ENCODE data around the gene CD81.

Gene CD81

GRCh38 chr11:2365571-2366210, 11.4 kb upstream of the CD81 start:
- TF ChIP-seq, protein P1, sequence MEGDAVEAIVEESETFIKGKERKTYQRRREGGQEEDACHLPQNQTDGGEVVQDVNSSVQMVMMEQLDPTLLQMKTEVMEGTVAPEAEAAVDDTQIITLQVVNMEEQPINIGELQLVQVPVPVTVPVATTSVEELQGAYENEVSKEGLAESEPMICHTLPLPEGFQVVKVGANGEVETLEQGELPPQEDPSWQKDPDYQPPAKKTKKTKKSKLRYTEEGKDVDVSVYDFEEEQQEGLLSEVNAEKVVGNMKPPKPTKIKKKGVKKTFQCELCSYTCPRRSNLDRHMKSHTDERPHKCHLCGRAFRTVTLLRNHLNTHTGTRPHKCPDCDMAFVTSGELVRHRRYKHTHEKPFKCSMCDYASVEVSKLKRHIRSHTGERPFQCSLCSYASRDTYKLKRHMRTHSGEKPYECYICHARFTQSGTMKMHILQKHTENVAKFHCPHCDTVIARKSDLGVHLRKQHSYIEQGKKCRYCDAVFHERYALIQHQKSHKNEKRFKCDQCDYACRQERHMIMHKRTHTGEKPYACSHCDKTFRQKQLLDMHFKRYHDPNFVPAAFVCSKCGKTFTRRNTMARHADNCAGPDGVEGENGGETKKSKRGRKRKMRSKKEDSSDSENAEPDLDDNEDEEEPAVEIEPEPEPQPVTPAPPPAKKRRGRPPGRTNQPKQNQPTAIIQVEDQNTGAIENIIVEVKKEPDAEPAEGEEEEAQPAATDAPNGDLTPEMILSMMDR (IDR thresholded peaks at IDR 0.05; ENCODE audit: poor library complexity, severe bottlenecking) = no peak
- Histone ChIP-seq H3K27me3 (ENCODE audit: insufficient read depth, poor library complexity, severe bottlenecking) (no peaks in the 10 kb centered on the region), H3K9me3 (ENCODE audit: severe bottlenecking) (no peaks in the 10 kb centered on the region), H3K4me1 (ENCODE audit: insufficient read depth, poor library complexity, severe bottlenecking) (no peaks in the 10 kb centered on the region), H3K4me3 (ENCODE audit: severe bottlenecking) (no peak overlapping the region), H3K36me3 (ENCODE audit: low read depth) (no peaks in the 10 kb centered on the region), H3K27ac (ENCODE audit: poor library complexity, severe bottlenecking) (no peak overlapping the region)
- no peak for ATAC-seq (ENCODE audit: low read depth)
- DNase-seq (ENCODE audit: low spot score) = no peak

DNA sequence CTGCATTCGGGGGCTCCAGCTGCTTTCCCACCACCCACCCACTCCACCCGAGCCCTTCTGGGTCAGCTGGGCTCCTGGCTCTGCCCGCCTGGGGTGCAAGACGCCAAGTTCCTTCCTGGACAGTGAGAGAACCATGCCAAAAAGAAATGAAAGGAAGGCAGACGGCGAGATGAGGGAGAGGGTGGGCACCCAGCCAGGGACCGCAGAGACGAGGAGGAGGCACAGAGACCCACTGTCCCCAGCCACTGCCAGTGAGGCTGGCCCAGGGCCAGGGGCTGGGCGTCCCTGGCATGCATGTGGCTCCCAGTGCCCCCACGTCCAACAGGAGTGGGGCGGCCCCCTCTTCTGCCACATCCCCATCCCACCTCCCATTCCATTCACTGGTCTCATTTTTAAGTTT, 10.8 kb upstream of the CD81 start:
- Histone ChIP-seq H3K27ac (ENCODE audit: poor library complexity, severe bottlenecking) (no peak overlapping the region), H3K9me3 (ENCODE audit: severe bottlenecking) (no peaks in the 10 kb centered on the region), H3K27me3 (ENCODE audit: insufficient read depth, poor library complexity, severe bottlenecking) (no peaks in the 10 kb centered on the region), H3K4me1 (ENCODE audit: insufficient read depth, poor library complexity, severe bottlenecking) (no peaks in the 10 kb centered on the region), H3K4me3 (ENCODE audit: severe bottlenecking) (no peak overlapping the region), H3K36me3 (ENCODE audit: low read depth) (no peaks in the 10 kb centered on the region)
- TF ChIP-seq, protein P1 (IDR thresholded peaks at IDR 0.05; ENCODE audit: poor library complexity, severe bottlenecking) = no peak
- ATAC-seq (ENCODE audit: low read depth) = no peak
- no peak for DNase-seq (ENCODE audit: low spot score)

- DNase-seq (ENCODE audit: low spot score) (no peak), ATAC-seq (ENCODE audit: low read depth) (no peak)
- Histone ChIP-seq H3K36me3 (ENCODE audit: low read depth) (no peaks in the 10 kb centered on the region), H3K27ac (ENCODE audit: poor library complexity, severe bottlenecking) (no peak overlapping the region), H3K27me3 (ENCODE audit: insufficient read depth, poor library complexity, severe bottlenecking) (no peaks in the 10 kb centered on the region), H3K4me3 (ENCODE audit: severe bottlenecking) (no peak overlapping the region), H3K4me1 (ENCODE audit: insufficient read depth, poor library complexity, severe bottlenecking) (no peaks in the 10 kb centered on the region), H3K9me3 (ENCODE audit: severe bottlenecking) (no peaks in the 10 kb centered on the region)
- TF ChIP-seq, protein P1 (IDR thresholded peaks at IDR 0.05; ENCODE audit: poor library complexity, severe bottlenecking) = no peak
Observed at GRCh38 chr11:2366733-2367132, 10.4 kb upstream of the CD81 start.

- no peak for DNase-seq (ENCODE audit: low spot score)
- Histone ChIP-seq H3K4me1 (ENCODE audit: insufficient read depth, poor library complexity, severe bottlenecking) (no peaks in the 10 kb centered on the region), H3K27ac (ENCODE audit: poor library complexity, severe bottlenecking) (no peak overlapping the region), H3K9me3 (ENCODE audit: severe bottlenecking) (no peaks in the 10 kb centered on the region), H3K36me3 (ENCODE audit: low read depth) (no peaks in the 10 kb centered on the region), H3K4me3 (ENCODE audit: severe bottlenecking) (no peak overlapping the region), H3K27me3 (ENCODE audit: insufficient read depth, poor library complexity, severe bottlenecking) (no peaks in the 10 kb centered on the region)
- TF ChIP-seq, protein P1 (IDR thresholded peaks at IDR 0.05; ENCODE audit: poor library complexity, severe bottlenecking) = no peak
- ATAC-seq (ENCODE audit: low read depth) = no peak
Observed at GRCh38 chr11:2367266-2368160, 9.6 kb upstream of the CD81 start.

All from RWPE2 (cell line).